K562 (cell line): ENCODE data around the gene AP1M2. TPM values are rescaled to one million over a fixed set of nuclear protein-coding genes. Genes with fewer than 3 reads are reported as not detected.

Source experiments
- CEBPB ChIP-seq: fragments of 450-650 bp; IDR thresholded peaks from 2 replicates; pipeline ENCODE4 v1.6.1; 2016; ENCODE audit warnings: missing genetic modification characterization, missing compliant biosample characterization
- CXXC5 ChIP-seq: fragments of 250-450 bp; sonication (Bioruptor Pico); IDR thresholded peaks from 2 replicates; pipeline ENCODE4 v1.8.0; 2022; ENCODE audit warnings: inconsistent platforms, mild to moderate bottlenecking, moderate library complexity
- MYNN ChIP-seq, 2 experiments: sonication (generic); formaldehyde crosslinking in 1 of 2; IDR thresholded peaks; 2 replicates each; pipeline versions ENCODE4 v1.5.0 to v1.6.1; 2016 to 2020; ENCODE audit warnings: antibody characterized with exemption in 1 of 2, missing genetic modification reagents in 1 of 2
- NCOA4 ChIP-seq: fragments of 450-650 bp; IDR thresholded peaks from 2 replicates; pipeline ENCODE4 v1.6.1; 2018; ENCODE audit warnings: mild to moderate bottlenecking; ENCODE audit not compliant: partially characterized antibody
- NFYB ChIP-seq: IDR thresholded peaks from 2 replicates; pipeline ENCODE4 v1.6.1; 2011; ENCODE audit warnings: mild to moderate bottlenecking, moderate library complexity; ENCODE audit not compliant: insufficient read length; ENCODE audit errors: extremely low read depth
- POLR2B ChIP-seq: fragments of 450-650 bp; IDR thresholded peaks from 2 replicates; pipeline ENCODE4 v1.6.1; 2018; ENCODE audit warnings: low read depth; ENCODE audit not compliant: partially characterized antibody
- POU5F1 ChIP-seq: fragments of 150-350 bp; IDR thresholded peaks from 2 replicates; pipeline ENCODE4 v1.6.1; 2014; ENCODE audit warnings: borderline replicate concordance, low read length, low read depth, mild to moderate bottlenecking; ENCODE audit not compliant: partially characterized antibody
- RAD51 ChIP-seq: fragments of 450-650 bp; IDR thresholded peaks from 2 replicates; pipeline ENCODE4 v1.7.1; 2016; ENCODE audit warnings: low read depth, mild to moderate bottlenecking, borderline replicate concordance
- TEAD4 ChIP-seq, 2 experiments: sonication (generic) in 1 of 2; formaldehyde crosslinking in 1 of 2; IDR thresholded peaks; 2 replicates each; pipeline versions ENCODE4 v1.6.1 to v1.8.0; 2012 to 2022; ENCODE audit warnings: borderline replicate concordance in 1 of 2, inconsistent platforms in 1 of 2, low read length in 1 of 2, mild to moderate bottlenecking in 1 of 2, missing genetic modification reagents in 1 of 2
- polyA plus RNA-seq, 8 experiments: library from polyadenylated mRNA; depleted of rRNA in 4 of 8; stranded (reverse) in 5 of 8; unstranded in 3 of 8; fragments of >200 nt; fragmentation: Nextera tagmentation in 2 of 8; fragmentation: Illumina TruSeq in 1 of 8; extraction: Ambion mirVana in 2 of 8; extraction: Trizol in 1 of 8; gene quantifications; 2 replicates each; pipeline versions ENCODE4 v1.2.1 to v1.2.3, GENCODE V29; 2011 to 2014; ENCODE audit warnings: inconsistent platforms in 1 of 8, missing spikeins in 1 of 8
- total RNA-seq, 7 experiments: library from RNA; depleted of rRNA in 6 of 7; stranded (reverse); fragments of >200 nt in 6 of 7; fragmentation: Illumina TruSeq in 2 of 7; extraction: Trizol in 2 of 7; gene quantifications; 2 replicates each; pipeline versions ENCODE4 v1.2.1 to v1.2.3, GENCODE V29; 2011 to 2021; ENCODE audit warnings: low replicate concordance in 1 of 7
- TF ChIP-seq, protein P1 (sequence below): sonication (generic); formaldehyde crosslinking; IDR thresholded peaks from 2 replicates; pipeline ENCODE4 v1.9.0; 2022; ENCODE audit warnings: mild to moderate bottlenecking, missing genetic modification reagents
- TF ChIP-seq, protein P2 (sequence below): sonication (generic); formaldehyde crosslinking; IDR thresholded peaks from 2 replicates; pipeline ENCODE4 v1.5.0; 2020; ENCODE audit warnings: missing genetic modification reagents

Gene AP1M2
- total and polyA plus RNA-seq, 9 of the 15 experiments (the other 6 are each of a cell fraction or from before 2014, with no cell fraction given) = 0.33 to 1.4 (median 0.89) TPM; not detected in 1

GRCh38 chr19:10552510-10553053 is 34.5 kb downstream of the AP1M2 start (continued):
- TF ChIP-seq, protein P1, sequence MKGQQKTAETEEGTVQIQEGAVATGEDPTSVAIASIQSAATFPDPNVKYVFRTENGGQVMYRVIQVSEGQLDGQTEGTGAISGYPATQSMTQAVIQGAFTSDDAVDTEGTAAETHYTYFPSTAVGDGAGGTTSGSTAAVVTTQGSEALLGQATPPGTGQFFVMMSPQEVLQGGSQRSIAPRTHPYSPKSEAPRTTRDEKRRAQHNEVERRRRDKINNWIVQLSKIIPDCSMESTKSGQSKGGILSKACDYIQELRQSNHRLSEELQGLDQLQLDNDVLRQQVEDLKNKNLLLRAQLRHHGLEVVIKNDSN (CRISPR knock-in tag) = peak; percentile 96
- TF ChIP-seq NCOA4 (no peak), RAD51 (peak; percentile 86), CEBPB (tag) (no peak), CXXC5 (CRISPR knock-in tag) (no peak), POLR2B (peak; percentile 50), MYNN (IDR thresholded peaks at IDR 0.05) (0 out of 2 replicates have a peak, but pooled peaks have one; percentile 10), MYNN (CRISPR knock-in tag; IDR thresholded peaks at IDR 0.05) (no peak), TEAD4 (IDR thresholded peaks at IDR 0.05; ENCODE audit: low read length) (no peak), TEAD4 (CRISPR knock-in tag; IDR thresholded peaks at IDR 0.05; ENCODE audit: borderline replicate concordance) (no peak), POU5F1 (no peak), NFYB (peak; percentile 96)
- TF ChIP-seq, protein P2, sequence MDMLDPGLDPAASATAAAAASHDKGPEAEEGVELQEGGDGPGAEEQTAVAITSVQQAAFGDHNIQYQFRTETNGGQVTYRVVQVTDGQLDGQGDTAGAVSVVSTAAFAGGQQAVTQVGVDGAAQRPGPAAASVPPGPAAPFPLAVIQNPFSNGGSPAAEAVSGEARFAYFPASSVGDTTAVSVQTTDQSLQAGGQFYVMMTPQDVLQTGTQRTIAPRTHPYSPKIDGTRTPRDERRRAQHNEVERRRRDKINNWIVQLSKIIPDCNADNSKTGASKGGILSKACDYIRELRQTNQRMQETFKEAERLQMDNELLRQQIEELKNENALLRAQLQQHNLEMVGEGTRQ (CRISPR knock-in tag) = peak; percentile 92
